Measurements from ENCODE around the gene TLR2. TPM values are rescaled to one million over a fixed set of nuclear protein-coding genes. Genes with fewer than 3 reads are reported as not detected.

Gene TLR2
- total and polyA plus RNA-seq, 7 donors: 4.3 to 25.0 (median 10.2) TPM

DNA sequence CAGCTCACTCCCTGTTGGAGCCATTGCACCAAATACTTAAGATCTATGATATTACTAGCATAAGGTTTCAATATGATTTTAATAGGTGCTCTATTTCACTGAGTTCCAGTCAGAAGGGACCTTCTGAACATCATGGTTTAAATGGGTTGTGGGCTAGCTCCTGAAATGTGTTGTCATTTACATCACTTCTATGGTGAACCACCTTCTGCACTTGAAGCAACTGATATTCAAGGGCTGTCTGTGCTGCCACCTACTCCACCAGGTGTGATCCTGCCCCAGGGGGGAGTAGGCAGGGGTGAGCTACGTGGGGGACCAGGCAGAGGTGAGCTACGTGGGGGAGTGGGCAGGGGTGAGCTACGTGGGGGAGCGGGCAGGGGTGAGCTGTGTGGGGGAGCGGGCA lies 40.5 kb downstream of the TLR2 start:
- H3K36me3 ChIP-seq: no peaks in the 10 kb centered on the region
- H3K27ac ChIP-seq: no peak overlapping the region
- H3K9me3 ChIP-seq: no peaks in the 10 kb centered on the region
- no peak for TF ChIP-seq EP300 (IDR thresholded peaks at IDR 0.05)
- TF ChIP-seq POLR2A (IDR thresholded peaks at IDR 0.05): no peak
- TF ChIP-seq, protein P1, sequence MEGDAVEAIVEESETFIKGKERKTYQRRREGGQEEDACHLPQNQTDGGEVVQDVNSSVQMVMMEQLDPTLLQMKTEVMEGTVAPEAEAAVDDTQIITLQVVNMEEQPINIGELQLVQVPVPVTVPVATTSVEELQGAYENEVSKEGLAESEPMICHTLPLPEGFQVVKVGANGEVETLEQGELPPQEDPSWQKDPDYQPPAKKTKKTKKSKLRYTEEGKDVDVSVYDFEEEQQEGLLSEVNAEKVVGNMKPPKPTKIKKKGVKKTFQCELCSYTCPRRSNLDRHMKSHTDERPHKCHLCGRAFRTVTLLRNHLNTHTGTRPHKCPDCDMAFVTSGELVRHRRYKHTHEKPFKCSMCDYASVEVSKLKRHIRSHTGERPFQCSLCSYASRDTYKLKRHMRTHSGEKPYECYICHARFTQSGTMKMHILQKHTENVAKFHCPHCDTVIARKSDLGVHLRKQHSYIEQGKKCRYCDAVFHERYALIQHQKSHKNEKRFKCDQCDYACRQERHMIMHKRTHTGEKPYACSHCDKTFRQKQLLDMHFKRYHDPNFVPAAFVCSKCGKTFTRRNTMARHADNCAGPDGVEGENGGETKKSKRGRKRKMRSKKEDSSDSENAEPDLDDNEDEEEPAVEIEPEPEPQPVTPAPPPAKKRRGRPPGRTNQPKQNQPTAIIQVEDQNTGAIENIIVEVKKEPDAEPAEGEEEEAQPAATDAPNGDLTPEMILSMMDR (IDR thresholded peaks at IDR 0.05): no peak
- TF ChIP-seq POLR2AphosphoS5 (IDR thresholded peaks at IDR 0.05): no peak
- no peaks in the 10 kb centered on the region for H3K27me3 ChIP-seq
- DNase-seq: no peak
- no peaks in the 10 kb centered on the region for H3K4me1 ChIP-seq
- intact Hi-C loops (cut with DNase I): no loop called here
- WGBS, 2 donors: 89 to 90% methylated on average over 5 of the region's 5 CpGs
- no peak overlapping the region for H3K4me3 ChIP-seq

DNA sequence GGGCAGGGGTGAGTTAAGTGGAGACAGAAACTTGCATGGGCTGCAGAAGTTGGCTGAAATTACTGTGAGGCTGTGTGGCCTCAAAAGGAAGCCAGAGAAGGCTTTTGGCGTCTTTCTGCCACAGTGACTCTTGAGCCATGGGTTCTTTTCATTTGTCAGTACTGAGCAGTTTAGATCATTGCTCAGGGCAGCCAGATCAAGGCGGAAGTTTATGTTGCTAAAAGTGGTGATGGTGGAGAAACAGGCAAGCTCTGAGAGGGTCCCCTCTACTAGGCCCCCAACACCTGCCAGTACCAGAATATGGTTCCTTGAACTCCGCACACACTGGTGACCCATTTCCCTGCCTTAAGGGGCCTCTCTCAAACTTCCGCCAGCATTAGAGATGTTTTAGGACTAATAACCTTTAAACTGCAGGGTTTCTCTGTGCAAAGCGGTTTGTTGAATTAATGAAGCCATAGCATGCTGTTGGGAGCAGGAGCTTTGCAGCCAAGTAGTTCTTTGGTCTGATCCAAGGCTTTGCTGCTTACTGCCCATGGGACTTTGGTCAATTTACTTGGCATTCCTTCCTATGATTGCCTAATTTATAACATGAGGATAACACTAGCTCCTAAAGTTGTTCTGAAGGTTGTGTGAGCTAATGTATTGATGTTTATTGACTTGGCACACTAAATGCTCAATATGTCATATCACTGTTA lies 41.2 kb downstream of the TLR2 start:
- WGBS, 2 donors: 89 to 94% methylated on average over 5 of the region's 5 CpGs
- no peak for DNase-seq

DNA sequence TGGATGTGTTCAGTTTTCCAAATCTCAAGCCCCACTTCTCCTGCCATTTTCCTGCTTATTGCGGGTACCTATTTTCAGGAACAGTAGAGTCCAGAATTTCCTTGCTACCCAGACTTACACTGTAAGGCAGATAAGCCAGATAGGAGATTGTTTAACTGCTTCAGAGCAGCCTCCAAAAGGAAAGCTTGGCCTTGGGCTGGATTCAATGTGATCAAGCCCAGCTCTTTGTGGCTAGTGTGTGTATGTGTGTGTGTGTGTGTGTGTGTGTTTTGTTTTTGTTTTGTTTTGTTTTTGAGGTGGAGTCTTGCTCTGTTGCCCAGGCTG lies 41.7 kb downstream of the TLR2 start:
- DNase-seq: no peak
- WGBS, 2 donors: 88 to 93% methylated on average over 1 of the region's 1 CpG
- Histone ChIP-seq H3K4me1 (no peaks in the 10 kb centered on the region), H3K9me3 (no peaks in the 10 kb centered on the region), H3K4me3 (no peak overlapping the region), H3K27ac (no peak overlapping the region), H3K27me3 (no peaks in the 10 kb centered on the region), H3K36me3 (no peaks in the 10 kb centered on the region)
- intact Hi-C loops (cut with DNase I): no loop called here
- TF ChIP-seq POLR2AphosphoS5 (IDR thresholded peaks at IDR 0.05): no peak
- TF ChIP-seq EP300 (IDR thresholded peaks at IDR 0.05): no peak
- TF ChIP-seq, protein P1 (IDR thresholded peaks at IDR 0.05): no peak
- TF ChIP-seq POLR2A (IDR thresholded peaks at IDR 0.05): no peak

More for the DNA sequence above, 41.2 kb downstream of the TLR2 start:
- no peaks in the 10 kb centered on the region for H3K36me3 ChIP-seq
- intact Hi-C loops (cut with DNase I): no loop called here
- H3K9me3 ChIP-seq: no peaks in the 10 kb centered on the region
- H3K4me1 ChIP-seq: no peaks in the 10 kb centered on the region
- H3K27ac ChIP-seq: no peak overlapping the region
- no peaks in the 10 kb centered on the region for H3K27me3 ChIP-seq
- no peak overlapping the region for H3K4me3 ChIP-seq
- TF ChIP-seq POLR2AphosphoS5 (IDR thresholded peaks at IDR 0.05) (no peak), EP300 (IDR thresholded peaks at IDR 0.05) (no peak), POLR2A (IDR thresholded peaks at IDR 0.05) (no peak)
- TF ChIP-seq, protein P1 (IDR thresholded peaks at IDR 0.05): no peak

DNA sequence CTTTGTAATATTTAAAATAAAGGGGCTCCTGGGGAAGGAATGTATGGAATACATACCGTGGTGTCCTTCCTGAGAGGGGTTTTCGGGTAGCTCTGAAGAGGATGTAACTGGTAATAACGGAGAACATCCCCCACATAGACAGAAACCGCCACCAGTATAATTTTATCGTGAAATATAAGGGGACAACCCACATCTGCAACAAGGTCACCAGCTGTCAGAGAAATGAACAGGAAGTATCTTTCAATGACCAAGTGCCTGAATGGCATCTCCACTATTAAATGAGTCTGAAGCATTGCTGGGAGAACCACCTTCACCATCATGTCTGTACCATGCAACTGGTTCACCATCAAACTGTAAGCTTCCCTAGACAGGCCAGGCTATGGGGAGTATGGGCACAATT lies 44.1 kb downstream of the TLR2 start:
- Histone ChIP-seq H3K4me1 (no peaks in the 10 kb centered on the region), H3K9me3 (no peaks in the 10 kb centered on the region), H3K36me3 (no peaks in the 10 kb centered on the region), H3K4me3 (no peak overlapping the region), H3K27me3 (no peaks in the 10 kb centered on the region), H3K27ac (no peak overlapping the region)
- WGBS, 2 donors: 79 to 84% methylated on average over 5 of the region's 5 CpGs
- TF ChIP-seq, protein P1 (IDR thresholded peaks at IDR 0.05): no peak
- TF ChIP-seq POLR2A (IDR thresholded peaks at IDR 0.05): no peak
- TF ChIP-seq POLR2AphosphoS5 (IDR thresholded peaks at IDR 0.05): no peak
- TF ChIP-seq EP300 (IDR thresholded peaks at IDR 0.05): no peak
- intact Hi-C loops (cut with DNase I): no loop called here
- DNase-seq: no peak

DNA sequence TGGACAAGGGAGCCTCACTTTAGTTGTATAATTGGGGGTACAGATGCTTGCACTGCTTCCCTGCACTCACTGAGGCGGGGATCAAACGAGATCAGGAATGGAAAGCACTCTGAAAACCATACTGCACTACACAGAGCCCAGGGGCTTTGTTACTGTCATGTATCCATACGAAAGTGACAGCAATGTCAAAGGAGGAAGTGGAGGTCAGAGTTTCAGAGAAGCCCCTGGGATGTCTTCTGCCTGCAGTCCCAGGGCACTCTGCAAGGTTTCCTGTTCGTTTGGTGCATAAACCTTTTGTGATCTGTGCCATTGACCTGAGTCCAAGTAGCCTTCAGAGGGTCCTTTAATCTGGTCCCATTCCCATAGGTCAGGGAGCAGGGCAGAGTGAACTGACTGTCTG lies 44.6 kb downstream of the TLR2 start:
- 59 to 70% methylated on average over 4 of the region's 4 CpGs for WGBS, 2 donors
- no peak for DNase-seq
- no peaks in the 10 kb centered on the region for H3K36me3 ChIP-seq
- H3K4me3 ChIP-seq: no peak overlapping the region
- no peak overlapping the region for H3K27ac ChIP-seq
- intact Hi-C loops (cut with DNase I): no loop called here
- no peaks in the 10 kb centered on the region for H3K27me3 ChIP-seq
- TF ChIP-seq POLR2A (IDR thresholded peaks at IDR 0.05) (no peak), EP300 (IDR thresholded peaks at IDR 0.05) (no peak), POLR2AphosphoS5 (IDR thresholded peaks at IDR 0.05) (no peak)
- TF ChIP-seq, protein P1 (IDR thresholded peaks at IDR 0.05): no peak
- H3K9me3 ChIP-seq: no peaks in the 10 kb centered on the region
- H3K4me1 ChIP-seq: no peaks in the 10 kb centered on the region
